Endothelial cell of umbilical vein (primary cell): Measurements from ENCODE around the gene TRIM27. TPM values are rescaled to one million over a fixed set of nuclear protein-coding genes. Genes with fewer than 3 reads are reported as not detected.

Experiments used
- BruUV-seq: library from RNA; stranded (reverse); fragments of 400-500 nt; replicated peaks from 2 replicates; lab custom pipeline; 2021; lab: Mats Ljungman, UMichigan
- CTCF ChIA-PET: fragments of 300-600, 350-600 bp; sonication (Branson Sonifier 250); formaldehyde crosslinking; loops from one replicate; lab custom pipeline; 2021; ENCODE audit warnings: antibody characterized with exemption, inconsistent platforms; lab: Charles Lee
- POLR2A ChIA-PET: fragments of 300-600, 350-600 bp; sonication (Branson Sonifier 250); formaldehyde crosslinking; loops from one replicate; lab custom pipeline; 2021; ENCODE audit warnings: antibody characterized with exemption, inconsistent platforms; lab: Charles Lee
- DNase-seq: peaks from one replicate; pipeline ENCODE4 v3.0.0-alpha.2; 2011; ENCODE audit warnings: low read depth, low spot score
- FAIRE-seq: peaks from 2 replicates; lab custom pipeline; 2011; peaks lifted over from hg19 to GRCh38; lab: Jason Lieb, UNC
- H2AFZ ChIP-seq: 2 replicates; pipeline ENCODE4 v1.6.0; 2012; ENCODE audit warnings: low read depth, low read length, control low read depth, inconsistent platforms
- H3K27ac ChIP-seq: 2 replicates; pipeline ENCODE4 v1.5.1; 2011; ENCODE audit warnings: low read depth, mild to moderate bottlenecking, control low read depth, low read length, moderate library complexity; ENCODE audit not compliant: insufficient read depth
- H3K27me3 ChIP-seq, 2 experiments: 2 replicates each; pipeline versions ENCODE4 v1.6.0 to v1.6.1; 2011; ENCODE audit warnings: low read length in 2 of 2, mixed read lengths in 1 of 2; ENCODE audit not compliant: control insufficient read depth in 2 of 2, insufficient read depth in 2 of 2
- H3K36me3 ChIP-seq, 2 experiments: 2 replicates in 1 of 2; 3 replicates in 1 of 2; pipeline ENCODE4 v1.5.1; 2011; ENCODE audit warnings: low read length in 2 of 2, mild to moderate bottlenecking in 1 of 2, moderate library complexity in 1 of 2; ENCODE audit not compliant: control insufficient read depth in 2 of 2, insufficient read depth in 2 of 2; ENCODE audit errors: extremely low read depth in 1 of 2
- H3K4me1 ChIP-seq: 3 replicates; pipeline ENCODE4 v1.5.1; 2011; ENCODE audit warnings: mild to moderate bottlenecking, low read length; ENCODE audit not compliant: control insufficient read depth, insufficient read depth; ENCODE audit errors: extremely low read depth
- H3K4me2 ChIP-seq: 2 replicates; pipeline ENCODE4 v1.6.1; 2011; ENCODE audit warnings: low read length, control low read depth, mixed read lengths; ENCODE audit not compliant: insufficient read depth
- H3K4me3 ChIP-seq, 3 experiments: fragments of 200-600 bp in 1 of 3; sonication (generic), shearing (Covaris generic) in 1 of 3; replicated peaks in 1 of 3; 2 replicates each; pipeline ENCODE4 v1.5.1; 2011 to 2016; ENCODE audit warnings: control low read depth in 3 of 3, low read length in 3 of 3, mild to moderate bottlenecking in 2 of 3, inconsistent platforms in 1 of 3, low read depth in 1 of 3, moderate library complexity in 1 of 3; ENCODE audit not compliant: insufficient read depth in 1 of 3
- H3K79me2 ChIP-seq: 2 replicates; pipeline ENCODE4 v1.6.0; 2012; ENCODE audit warnings: low read length, inconsistent platforms; ENCODE audit not compliant: control insufficient read depth, insufficient read depth
- H3K9ac ChIP-seq: replicated peaks from 2 replicates; pipeline ENCODE3; 2011; ENCODE audit warnings: low read length, control low read depth; ENCODE audit not compliant: insufficient read depth; ENCODE audit errors: extremely low read depth
- H3K9me1 ChIP-seq: replicated peaks from 3 replicates; pipeline ENCODE4 v1.6.0; 2011; ENCODE audit warnings: mild to moderate bottlenecking, low read length; ENCODE audit not compliant: control insufficient read depth, insufficient read depth; ENCODE audit errors: extremely low read depth
- H3K9me3 ChIP-seq: replicated peaks from 2 replicates; pipeline ENCODE4 v1.5.1; 2012; ENCODE audit warnings: low read length, inconsistent platforms; ENCODE audit not compliant: control insufficient read depth, insufficient read depth
- H4K20me1 ChIP-seq: replicated peaks from 2 replicates; pipeline ENCODE3; 2011; ENCODE audit warnings: mild to moderate bottlenecking, low read length; ENCODE audit not compliant: control insufficient read depth, insufficient read depth; ENCODE audit errors: extremely low read depth
- EZH2 ChIP-seq: IDR thresholded peaks from 2 replicates; pipeline ENCODE4 v1.6.1; 2012; ENCODE audit warnings: borderline replicate concordance, low read depth, mild to moderate bottlenecking, moderate library complexity, low read length, inconsistent platforms; ENCODE audit not compliant: severe bottlenecking
- FOS ChIP-seq: IDR thresholded peaks from 2 replicates; pipeline ENCODE4 v1.6.1; 2011; ENCODE audit warnings: mild to moderate bottlenecking, low read length, moderate library complexity, borderline replicate concordance; ENCODE audit not compliant: insufficient read depth
- GATA2 ChIP-seq: IDR thresholded peaks from 2 replicates; pipeline ENCODE4 v1.7.0; 2011; ENCODE audit warnings: low read depth, mild to moderate bottlenecking, moderate library complexity, mixed read lengths, low read length; ENCODE audit not compliant: insufficient read length, insufficient read depth
- JUN ChIP-seq: IDR thresholded peaks from 2 replicates; pipeline ENCODE4 v1.6.1; 2011; ENCODE audit warnings: borderline replicate concordance, low read depth; ENCODE audit not compliant: insufficient read length, insufficient read depth
- POLR2A ChIP-seq: IDR thresholded peaks from 2 replicates; pipeline ENCODE4 v1.6.1; 2012; ENCODE audit warnings: low read depth, mild to moderate bottlenecking, control low read depth, low read length
- POLR2AphosphoS5 ChIP-seq: IDR thresholded peaks from 2 replicates; pipeline ENCODE4 v1.6.1; 2012; ENCODE audit warnings: low read depth, mild to moderate bottlenecking, control low read depth, low read length, moderate library complexity; ENCODE audit not compliant: insufficient read depth
- dilution Hi-C: fragments of 300-500 bp; cut with MboI; formaldehyde crosslinking; loops from one replicate; pipeline ENCODE4 v1.15.0; 2019; ENCODE audit warnings: low sequenced_read_pairs; ENCODE audit not compliant: extremely low pct_ligation_motif_present
- intact Hi-C: fragments of 100-400 bp; cut with micrococcal nuclease; formaldehyde crosslinking; loops from one replicate; pipeline ENCODE4 v1.10.0; 2022
- polyA plus RNA-seq, 4 experiments: library from polyadenylated mRNA; depleted of rRNA in 3 of 4; stranded (reverse) in 3 of 4; unstranded in 1 of 4; fragments of >200 nt; gene quantifications; 2 replicates each; pipeline versions ENCODE4 v1.2.1 to v1.2.3, GENCODE V29; 2011 to 2012; ENCODE audit warnings: missing spikeins in 1 of 4
- total RNA-seq: library from RNA; stranded (reverse); gene quantifications from 2 replicates; pipeline ENCODE4 v1.2.3, GENCODE V29; 2021
- TF ChIP-seq, protein P1 (sequence below): IDR thresholded peaks from 2 replicates; pipeline ENCODE4 v1.6.1; 2011; ENCODE audit not compliant: insufficient read depth, insufficient read length
- TF ChIP-seq, protein P2 (sequence below), 2 donors: IDR thresholded peaks; 1 replicate in 1 of 2; 2 replicates in 1 of 2; pipeline ENCODE4 v1.5.1; 2011; ENCODE audit warnings: low read length in 2 of 2, mild to moderate bottlenecking in 2 of 2, moderate library complexity in 2 of 2, control low read depth in 1 of 2, inconsistent platforms in 1 of 2, low read depth in 1 of 2; ENCODE audit not compliant: insufficient read depth in 1 of 2; ENCODE audit errors: extremely low read depth in 1 of 2

TRIM27 gene
- total and polyA plus RNA-seq, 2 donors (not counting 3 experiments of a cell fraction or from before 2014, with no cell fraction given), result 67.1 to 69.2 TPM

DNA sequence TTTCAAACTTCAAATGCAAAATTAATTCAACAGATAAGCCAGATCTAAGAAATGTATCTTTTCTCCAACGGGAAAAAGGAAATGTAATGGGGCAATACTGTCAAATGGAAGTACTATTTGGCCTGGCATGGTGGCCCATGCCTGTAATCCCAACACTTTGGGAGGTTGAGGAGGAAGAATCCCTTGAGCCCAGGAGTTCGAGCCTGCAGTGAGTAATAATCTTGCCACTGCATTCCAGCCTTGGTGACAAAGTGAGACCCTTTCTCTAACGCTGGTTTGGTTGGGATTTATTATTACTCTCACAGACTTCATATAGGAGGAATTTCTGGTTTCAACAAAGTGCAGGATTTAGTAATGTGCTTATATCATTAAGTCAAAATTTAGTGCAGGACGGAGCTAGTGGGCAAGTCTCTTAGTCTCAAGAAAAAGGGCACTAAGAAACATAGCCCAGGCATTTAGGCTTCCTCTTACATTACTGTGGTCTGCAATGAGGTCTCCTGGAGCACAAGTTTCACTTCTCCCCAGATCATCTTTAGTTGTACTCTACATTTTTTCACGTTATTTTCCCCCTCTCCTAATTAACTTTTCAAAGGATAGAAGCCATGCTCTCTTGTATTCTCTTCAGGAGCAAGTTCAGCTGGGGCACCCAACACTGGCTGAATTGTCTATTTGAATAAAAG is 23.1 kb downstream of the TRIM27 start:
- H3K4me3 ChIP-seq, result no peak overlapping the region
- no peak for TF ChIP-seq EZH2
- TF ChIP-seq POLR2A, result peak; percentile 30
- TF ChIP-seq GATA2, result no peak
- H3K9ac ChIP-seq, result no peak overlapping the region
- no peak overlapping the region for H3K4me2 ChIP-seq
- POLR2A ChIA-PET, result no interaction called here
- H3K9me3 ChIP-seq, result no peaks in the 10 kb centered on the region
- CTCF ChIA-PET, result no interaction called here
- no peaks in the 10 kb centered on the region for H3K79me2 ChIP-seq
- H3K4me1 ChIP-seq, result peaks cover 6% of the 10 kb centered on the region
- no peaks in the 10 kb centered on the region for H3K27me3 ChIP-seq
- no peak overlapping the region for H3K27ac ChIP-seq
- no peak overlapping the region for H2AFZ ChIP-seq
- H4K20me1 ChIP-seq, result no peaks in the 10 kb centered on the region
- FAIRE-seq (no peak), DNase-seq (no peak)
- H3K36me3 ChIP-seq, result peaks cover 22 to 38% of the 10 kb centered on the region in 2 experiments
- H3K9me1 ChIP-seq, result no peaks in the 10 kb centered on the region
- dilution Hi-C loops (no loop called here), intact Hi-C loops (loop anchor here (1.0 kb wide), 1 partner anchor 11 kb away; no protein-coding TSS in a partner anchor)
- no TSS peak for BruUV-seq

DNA sequence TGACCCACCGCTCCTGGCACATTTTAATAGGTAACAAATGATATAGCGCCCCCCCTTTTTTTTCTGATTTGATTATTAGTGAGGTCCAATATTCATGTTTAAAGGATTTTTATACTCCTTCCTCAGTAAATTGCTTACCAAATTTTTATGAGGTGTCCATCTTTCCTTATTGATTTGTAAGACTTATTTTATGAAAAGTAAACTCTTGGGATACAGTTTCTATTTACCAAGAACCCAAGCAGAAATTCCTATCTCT is 25.1 kb downstream of the TRIM27 start:
- H3K9me3 ChIP-seq, result no peaks in the 10 kb centered on the region
- no peak overlapping the region for H3K4me3 ChIP-seq
- BruUV-seq, result no TSS peak
- intact Hi-C loops, result no loop called here
- peaks cover 13 to 22% of the 10 kb centered on the region in 2 experiments for H3K36me3 ChIP-seq
- no peak for DNase-seq
- H2AFZ ChIP-seq, result no peak overlapping the region
- CTCF ChIA-PET, result interaction anchor here (0.7 to 1.1 kb wide), 3 partner anchors 12 to 1091 kb away, joined by 3 to 5 read pairs (median 4); a partner anchor contains a TSS
- TF ChIP-seq FOS (no peak), GATA2 (no peak), POLR2AphosphoS5 (no peak), POLR2A (no peak), JUN (no peak)
- TF ChIP-seq, protein P1, sequence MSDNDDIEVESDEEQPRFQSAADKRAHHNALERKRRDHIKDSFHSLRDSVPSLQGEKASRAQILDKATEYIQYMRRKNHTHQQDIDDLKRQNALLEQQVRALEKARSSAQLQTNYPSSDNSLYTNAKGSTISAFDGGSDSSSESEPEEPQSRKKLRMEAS, result no peak
- TF ChIP-seq, protein P2, sequence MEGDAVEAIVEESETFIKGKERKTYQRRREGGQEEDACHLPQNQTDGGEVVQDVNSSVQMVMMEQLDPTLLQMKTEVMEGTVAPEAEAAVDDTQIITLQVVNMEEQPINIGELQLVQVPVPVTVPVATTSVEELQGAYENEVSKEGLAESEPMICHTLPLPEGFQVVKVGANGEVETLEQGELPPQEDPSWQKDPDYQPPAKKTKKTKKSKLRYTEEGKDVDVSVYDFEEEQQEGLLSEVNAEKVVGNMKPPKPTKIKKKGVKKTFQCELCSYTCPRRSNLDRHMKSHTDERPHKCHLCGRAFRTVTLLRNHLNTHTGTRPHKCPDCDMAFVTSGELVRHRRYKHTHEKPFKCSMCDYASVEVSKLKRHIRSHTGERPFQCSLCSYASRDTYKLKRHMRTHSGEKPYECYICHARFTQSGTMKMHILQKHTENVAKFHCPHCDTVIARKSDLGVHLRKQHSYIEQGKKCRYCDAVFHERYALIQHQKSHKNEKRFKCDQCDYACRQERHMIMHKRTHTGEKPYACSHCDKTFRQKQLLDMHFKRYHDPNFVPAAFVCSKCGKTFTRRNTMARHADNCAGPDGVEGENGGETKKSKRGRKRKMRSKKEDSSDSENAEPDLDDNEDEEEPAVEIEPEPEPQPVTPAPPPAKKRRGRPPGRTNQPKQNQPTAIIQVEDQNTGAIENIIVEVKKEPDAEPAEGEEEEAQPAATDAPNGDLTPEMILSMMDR (IDR thresholded peaks at IDR 0.05; ENCODE audit: extremely low read depth in 1 of 2, insufficient read depth in 1 of 2, low read depth in 1 of 2, low read length in 2 of 2), result no peak
- H3K9ac ChIP-seq, result no peak overlapping the region
- no peak overlapping the region for H3K4me2 ChIP-seq
- peaks cover 6% of the 10 kb centered on the region for H3K4me1 ChIP-seq
- no peak overlapping the region for H3K27ac ChIP-seq
- no peaks in the 10 kb centered on the region for H3K9me1 ChIP-seq
- H4K20me1 ChIP-seq, result no peaks in the 10 kb centered on the region
- no peak for FAIRE-seq
- POLR2A ChIA-PET, result no interaction called here
- H3K79me2 ChIP-seq, result no peaks in the 10 kb centered on the region
- dilution Hi-C loops, result no loop called here
- no peaks in the 10 kb centered on the region for H3K27me3 ChIP-seq
